Breast epithelium (tissue), 4 donors: ENCODE data around the gene ABCC4. TPM values are rescaled to one million over a fixed set of nuclear protein-coding genes. Genes with fewer than 3 reads are reported as not detected.

Experiments
- DNase-seq, 2 donors: peaks; one replicate each; pipeline ENCODE4 v3.0.0-alpha.2; 2019; ENCODE audit warnings: low spot score in 2 of 2
- H3K27ac ChIP-seq, 2 donors: fragments of 200-600 bp; sonication (generic) in 1 of 2; one replicate each; pipeline ENCODE4 v1.5.1; 2016 to 2019; ENCODE audit warnings: mild to moderate bottlenecking in 1 of 2
- H3K27me3 ChIP-seq, 2 donors: fragments of 200-600 bp; sonication (generic) in 1 of 2; one replicate each; pipeline versions ENCODE4 v1.5.1 to v1.6.0; 2017 to 2019; ENCODE audit warnings: control low read depth in 1 of 2, mild to moderate bottlenecking in 1 of 2
- H3K36me3 ChIP-seq: fragments of 200-600 bp; one replicate; pipeline ENCODE4 v1.5.1; 2019
- H3K4me1 ChIP-seq, 2 donors: fragments of 200-600 bp; sonication (generic); one replicate each; pipeline ENCODE4 v1.5.1; 2016 to 2019; ENCODE audit warnings: control low read depth in 1 of 2
- H3K4me3 ChIP-seq, 3 donors: fragments of 200-600 bp; sonication (generic); 1 replicate in 2 of 3; 2 replicates in 1 of 3; pipeline ENCODE4 v1.5.1; 2016 to 2019; ENCODE audit warnings: mild to moderate bottlenecking in 3 of 3, moderate library complexity in 2 of 3
- H3K9me3 ChIP-seq, 2 donors: fragments of 200-600 bp; sonication (generic) in 1 of 2; one replicate each; pipeline ENCODE4 v1.5.1; 2016 to 2019; ENCODE audit warnings: control low read depth in 1 of 2
- CTCF ChIP-seq, 3 donors: fragments of 450-650 bp; IDR thresholded peaks; one replicate each; pipeline ENCODE4 v1.5.1; 2016 to 2017; ENCODE audit warnings: antibody characterized with exemption in 3 of 3, mild to moderate bottlenecking in 3 of 3, moderate library complexity in 3 of 3
- POLR2A ChIP-seq: fragments of 450-650 bp; IDR thresholded peaks from one replicate; pipeline ENCODE4 v1.6.1; 2016; ENCODE audit warnings: antibody characterized with exemption, mild to moderate bottlenecking, moderate library complexity
- POLR2AphosphoS5 ChIP-seq, 3 donors: sonication (generic); formaldehyde crosslinking; IDR thresholded peaks; one replicate each; pipeline ENCODE4 v1.6.1; 2017; ENCODE audit warnings: antibody characterized with exemption in 3 of 3
- intact Hi-C: fragments of 100-400 bp; cut with DNase I; formaldehyde crosslinking; loops from one replicate; pipeline ENCODE4 v1.15.1; 2023; ENCODE audit warnings: low total_unique reads
- total RNA-seq, 3 donors: library from RNA; depleted of rRNA; stranded (reverse); fragments of >200 nt; gene quantifications; one replicate each; pipeline ENCODE4 v1.1.0, GENCODE V29; 2016

Gene ABCC4
- total RNA-seq, 3 donors from 2014 or later: 4.1 to 6.2 (median 4.5) TPM

GRCh38 chr13:95120650-95121049 lies 180.6 kb downstream of the ABCC4 start:
- TF ChIP-seq POLR2A: no peak
- TF ChIP-seq CTCF (IDR thresholded peaks at IDR 0.05): no peak
- no peak for TF ChIP-seq POLR2AphosphoS5 (IDR thresholded peaks at IDR 0.05)
- Histone ChIP-seq H3K4me3 (no peak overlapping the region), H3K9me3 (no peaks in the 10 kb centered on the region), H3K27ac (no peak overlapping the region), H3K27me3 (no peaks in the 10 kb centered on the region), H3K36me3 (no peaks in the 10 kb centered on the region), H3K4me1 (no peaks in the 10 kb centered on the region)
- intact Hi-C loops: no loop called here
- no peak for DNase-seq

GRCh38 chr13:95118541-95119324 lies 182.5 kb downstream of the ABCC4 start:
- no peaks in the 10 kb centered on the region for H3K9me3 ChIP-seq
- H3K27ac ChIP-seq: no peak overlapping the region
- no peaks in the 10 kb centered on the region for H3K4me1 ChIP-seq
- no peak for TF ChIP-seq POLR2AphosphoS5 (IDR thresholded peaks at IDR 0.05)
- TF ChIP-seq CTCF (IDR thresholded peaks at IDR 0.05): no peak
- TF ChIP-seq POLR2A: no peak
- no peak overlapping the region for H3K4me3 ChIP-seq
- DNase-seq: no peak
- H3K36me3 ChIP-seq: no peaks in the 10 kb centered on the region
- H3K27me3 ChIP-seq: no peaks in the 10 kb centered on the region
- intact Hi-C loops: loop anchor here (2.0 kb wide), 1 partner anchor 58 kb away; no protein-coding TSS in a partner anchor

GRCh38 chr13:95117092-95117491 lies 184.2 kb downstream of the ABCC4 start:
- Histone ChIP-seq H3K27ac (no peak overlapping the region), H3K36me3 (no peaks in the 10 kb centered on the region), H3K4me1 (no peaks in the 10 kb centered on the region), H3K27me3 (no peaks in the 10 kb centered on the region), H3K4me3 (no peak overlapping the region), H3K9me3 (no peaks in the 10 kb centered on the region)
- no peak for DNase-seq
- intact Hi-C loops: no loop called here
- no peak for TF ChIP-seq POLR2AphosphoS5 (IDR thresholded peaks at IDR 0.05)
- TF ChIP-seq POLR2A: no peak
- TF ChIP-seq CTCF (IDR thresholded peaks at IDR 0.05): no peak

- Histone ChIP-seq H3K4me1 (no peaks in the 10 kb centered on the region), H3K36me3 (no peaks in the 10 kb centered on the region), H3K27ac (no peak overlapping the region), H3K4me3 (no peak overlapping the region), H3K27me3 (no peaks in the 10 kb centered on the region), H3K9me3 (no peaks in the 10 kb centered on the region)
- no peak for DNase-seq
- intact Hi-C loops: no loop called here
- TF ChIP-seq POLR2A (no peak), CTCF (IDR thresholded peaks at IDR 0.05) (no peak), POLR2AphosphoS5 (IDR thresholded peaks at IDR 0.05) (no peak)
Measured at GRCh38 chr13:95115525-95115924, 185.7 kb downstream of the ABCC4 start.

- Histone ChIP-seq H3K36me3 (no peaks in the 10 kb centered on the region), H3K9me3 (no peaks in the 10 kb centered on the region), H3K27ac (no peak overlapping the region), H3K4me3 (no peak overlapping the region), H3K4me1 (no peaks in the 10 kb centered on the region), H3K27me3 (no peaks in the 10 kb centered on the region)
- intact Hi-C loops: no loop called here
- DNase-seq: no peak
- TF ChIP-seq CTCF (IDR thresholded peaks at IDR 0.05) (no peak), POLR2AphosphoS5 (IDR thresholded peaks at IDR 0.05) (no peak), POLR2A (no peak)
Measured at GRCh38 chr13:95113601-95114000, 187.7 kb downstream of the ABCC4 start.
